Testis (tissue), 3 donors: Measurements from ENCODE around the gene SHC1. TPM values are rescaled to one million over a fixed set of nuclear protein-coding genes. Genes with fewer than 3 reads are reported as not detected.
A peak's percentile ranks its signal among the peaks of the same experiment; 100 is the strongest.
"Not testable (repeated sequence)": the region's sequence is repeated elsewhere in the genome, so short reads cannot be mapped to it uniquely, and the experiment has no call there.

Experiments used
- DNase-seq: peaks from one replicate; pipeline ENCODE4 v3.0.0-alpha.2; 2019
- H3K27ac ChIP-seq, 2 donors: fragments of 200-600 bp; sonication (generic); one replicate each; pipeline ENCODE4 v1.5.1; 2019
- H3K27me3 ChIP-seq: fragments of 200-600 bp; sonication (generic); one replicate; pipeline ENCODE4 v1.5.1; 2019
- H3K36me3 ChIP-seq: fragments of 200-600 bp; sonication (generic); one replicate; pipeline ENCODE4 v1.5.1; 2017; ENCODE audit warnings: low read depth; ENCODE audit errors: missing control alignments
- H3K4me1 ChIP-seq: fragments of 200-600 bp; sonication (generic); one replicate; pipeline ENCODE4 v1.5.1; 2019
- H3K4me3 ChIP-seq, 2 donors: fragments of 200-600 bp; sonication (generic); one replicate each; pipeline ENCODE4 v1.5.1; 2017 to 2019
- H3K9me3 ChIP-seq: fragments of 200-600 bp; sonication (generic); one replicate; pipeline ENCODE4 v1.5.1; 2017
- POLR2A ChIP-seq: fragments of 450-650 bp; IDR thresholded peaks from one replicate; pipeline ENCODE4 v1.6.1; 2017; ENCODE audit warnings: antibody characterized with exemption, mild to moderate bottlenecking, moderate library complexity
- WGBS, 2 donors: methylation state at CpG; one replicate each; pipeline ENCODE4 v1.1.5; 2018; 5-methylcytosine and 5-hydroxymethylcytosine counted together
- intact Hi-C: fragments of 100-400 bp; cut with DNase I; formaldehyde crosslinking; loops from one replicate; pipeline ENCODE4 v1.15.1; 2023; ENCODE audit warnings: low total_unique reads
- polyA plus RNA-seq: library from polyadenylated mRNA; stranded (reverse); fragments of 350-450 nt; fragmentation: Illumina TruSeq; extraction: RNeasy Lipid Tissue Mini Kit (QIAGEN cat#74804); gene quantifications from one replicate; pipeline ENCODE4 v1.2.3, GENCODE V29; 2014; ENCODE audit warnings: low read depth, low replicate concordance; ENCODE audit not compliant: insufficient read depth
- total RNA-seq, 2 donors: library from RNA; depleted of rRNA; stranded (reverse); fragments of >200 nt; gene quantifications; one replicate each; pipeline ENCODE4 v1.2.3, GENCODE V29; 2016
- TF ChIP-seq, protein P1 (sequence below), 3 experiments: fragments of 450-650 bp in 2 of 3; fragments of 200-600 bp in 1 of 3; sonication (generic) in 1 of 3; IDR thresholded peaks; one replicate each; pipeline ENCODE4 v1.5.1; 2016 to 2019; ENCODE audit warnings: antibody characterized with exemption in 3 of 3, mild to moderate bottlenecking in 2 of 3, moderate library complexity in 1 of 3

The SHC1 gene
- total and polyA plus RNA-seq, 3 donors from 2014 or later: 47.9 to 59.3 (median 49.0) TPM

DNA sequence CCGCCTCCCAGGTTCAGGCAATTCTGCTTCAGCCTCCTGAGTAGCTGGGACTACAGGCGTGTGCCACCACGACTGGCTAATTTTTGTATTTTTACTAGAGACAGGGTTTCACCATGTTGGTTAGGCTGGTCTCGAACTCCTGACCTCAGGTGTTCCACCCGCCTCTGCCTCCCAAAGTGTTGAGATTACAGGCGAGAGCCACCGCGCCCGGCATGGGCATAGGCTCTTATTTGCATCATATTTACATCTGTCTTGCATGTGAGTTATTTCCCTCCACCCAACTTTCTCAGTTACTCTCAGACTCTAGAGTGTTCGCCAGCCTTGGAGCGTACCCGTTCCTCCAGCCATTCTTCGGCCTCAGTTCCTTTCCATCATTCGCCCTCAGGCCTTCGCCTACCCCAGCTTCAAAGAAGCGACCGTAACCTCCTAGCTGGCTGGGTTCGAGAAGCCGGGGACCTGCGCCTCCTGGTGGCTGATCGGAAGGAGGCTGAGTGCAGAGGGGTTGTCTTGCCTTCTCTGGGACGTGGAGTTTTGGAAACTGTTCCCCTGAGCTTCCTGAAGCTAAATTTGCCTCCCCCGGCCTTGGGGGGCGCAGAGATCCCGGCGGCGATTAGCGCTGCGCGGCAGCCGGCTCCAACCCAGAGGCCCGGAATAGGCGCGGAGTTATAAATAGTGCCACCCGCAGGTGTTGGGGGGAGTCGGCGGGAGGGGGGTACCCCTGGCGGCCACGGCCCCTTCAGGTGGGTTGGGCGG, 28.4 kb upstream of the SHC1 start:
- H3K9me3 ChIP-seq: no peaks in the 10 kb centered on the region
- intact Hi-C loops: no loop called here
- peak overlapping the region; percentile 98 for H3K27ac ChIP-seq
- no peaks in the 10 kb centered on the region for H3K27me3 ChIP-seq
- no peaks in the 10 kb centered on the region for H3K36me3 ChIP-seq
- WGBS, 2 donors: 10 to 11% methylated on average over 36 to 40 of the region's 40 CpGs
- TF ChIP-seq, protein P1, sequence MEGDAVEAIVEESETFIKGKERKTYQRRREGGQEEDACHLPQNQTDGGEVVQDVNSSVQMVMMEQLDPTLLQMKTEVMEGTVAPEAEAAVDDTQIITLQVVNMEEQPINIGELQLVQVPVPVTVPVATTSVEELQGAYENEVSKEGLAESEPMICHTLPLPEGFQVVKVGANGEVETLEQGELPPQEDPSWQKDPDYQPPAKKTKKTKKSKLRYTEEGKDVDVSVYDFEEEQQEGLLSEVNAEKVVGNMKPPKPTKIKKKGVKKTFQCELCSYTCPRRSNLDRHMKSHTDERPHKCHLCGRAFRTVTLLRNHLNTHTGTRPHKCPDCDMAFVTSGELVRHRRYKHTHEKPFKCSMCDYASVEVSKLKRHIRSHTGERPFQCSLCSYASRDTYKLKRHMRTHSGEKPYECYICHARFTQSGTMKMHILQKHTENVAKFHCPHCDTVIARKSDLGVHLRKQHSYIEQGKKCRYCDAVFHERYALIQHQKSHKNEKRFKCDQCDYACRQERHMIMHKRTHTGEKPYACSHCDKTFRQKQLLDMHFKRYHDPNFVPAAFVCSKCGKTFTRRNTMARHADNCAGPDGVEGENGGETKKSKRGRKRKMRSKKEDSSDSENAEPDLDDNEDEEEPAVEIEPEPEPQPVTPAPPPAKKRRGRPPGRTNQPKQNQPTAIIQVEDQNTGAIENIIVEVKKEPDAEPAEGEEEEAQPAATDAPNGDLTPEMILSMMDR (IDR thresholded peaks at IDR 0.05): peak; percentile 64 to 86 (median 83)
- no peak for TF ChIP-seq POLR2A
- peak; percentile 70 for DNase-seq
- peaks cover 16% of the 10 kb centered on the region for H3K4me1 ChIP-seq
- peak overlapping the region; percentile 77 to 84 for H3K4me3 ChIP-seq

DNA sequence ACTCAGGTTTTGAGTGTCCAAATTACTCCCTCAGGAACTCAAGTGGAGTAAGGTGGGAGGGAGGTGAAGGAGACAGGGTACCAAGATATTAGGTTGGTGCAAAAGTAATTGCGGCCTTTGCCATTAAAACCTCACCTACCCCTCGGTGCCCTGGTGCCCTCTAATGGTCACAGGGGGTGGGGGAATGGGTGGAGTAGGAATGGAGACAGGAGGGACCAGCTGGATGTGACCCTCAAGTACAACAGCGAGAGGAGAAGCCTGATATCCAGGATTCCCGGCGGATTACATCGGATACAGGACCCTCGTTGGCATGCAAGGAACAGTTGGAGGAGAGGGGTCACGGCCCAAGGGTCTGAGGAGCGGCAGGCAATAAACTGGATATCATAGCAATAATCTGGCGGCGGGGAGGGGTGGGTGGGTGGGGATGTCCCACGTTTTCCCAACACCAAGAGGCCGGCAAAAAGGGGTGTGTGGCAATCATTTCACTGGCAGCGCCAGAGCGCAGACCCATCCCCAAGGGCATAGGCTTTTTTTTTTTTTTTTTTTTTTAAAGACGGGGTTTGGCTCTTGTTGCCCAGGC, 27.7 kb upstream of the SHC1 start:
- WGBS, 2 donors: 50 to 70% methylated on average over 16 of the region's 16 CpGs
- no peak overlapping the region for H3K27ac ChIP-seq
- no peak for TF ChIP-seq POLR2A
- TF ChIP-seq, protein P1 (IDR thresholded peaks at IDR 0.05): no peak
- no peak for DNase-seq
- H3K9me3 ChIP-seq: no peaks in the 10 kb centered on the region
- peaks cover 15% of the 10 kb centered on the region for H3K4me1 ChIP-seq
- intact Hi-C loops: no loop called here
- no peaks in the 10 kb centered on the region for H3K36me3 ChIP-seq
- no peak overlapping the region for H3K4me3 ChIP-seq
- H3K27me3 ChIP-seq: no peaks in the 10 kb centered on the region

DNA sequence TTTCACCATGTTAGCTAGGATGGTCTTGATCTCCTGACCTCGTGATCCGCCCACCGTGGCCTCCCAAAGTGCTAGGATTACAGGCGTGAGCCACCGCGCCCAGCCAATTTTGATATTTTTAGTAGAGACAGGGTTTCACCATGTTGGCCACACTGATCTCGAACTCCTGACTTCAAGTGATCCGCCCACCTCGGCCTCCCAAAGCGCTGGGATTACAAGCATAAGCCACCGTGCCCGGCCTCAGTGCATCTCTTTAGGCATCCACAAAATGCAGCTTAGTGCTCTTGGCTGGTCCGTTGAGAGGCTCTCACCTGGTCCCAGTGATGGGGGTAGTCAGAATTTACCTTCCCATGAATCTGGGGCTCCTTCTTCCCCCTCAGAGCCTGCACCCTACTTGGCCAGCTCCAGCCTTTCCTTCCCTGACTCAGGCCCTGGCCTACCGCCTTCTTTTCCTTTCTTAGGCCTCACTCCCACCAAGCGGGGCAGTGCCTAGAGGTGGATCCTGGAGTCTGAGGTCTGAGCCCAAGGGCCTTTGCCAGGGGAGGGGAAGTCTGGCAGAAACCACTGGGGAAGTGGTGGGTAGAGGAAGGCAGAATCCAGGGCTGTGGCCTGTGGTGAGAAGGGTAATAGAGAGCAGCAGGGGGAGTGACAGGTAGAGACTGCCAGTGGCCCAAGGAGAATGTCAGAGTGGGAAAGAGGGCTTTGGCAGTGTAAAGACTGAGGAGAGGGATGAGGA, 26.6 kb upstream of the SHC1 start:
- Histone ChIP-seq H3K9me3 (no peaks in the 10 kb centered on the region), H3K4me3 (no peak overlapping the region), H3K27ac (no peak overlapping the region), H3K4me1 (peaks cover 15% of the 10 kb centered on the region), H3K27me3 (no peaks in the 10 kb centered on the region), H3K36me3 (no peaks in the 10 kb centered on the region)
- intact Hi-C loops: no loop called here
- DNase-seq: no peak
- no peak for TF ChIP-seq POLR2A
- TF ChIP-seq, protein P1 (IDR thresholded peaks at IDR 0.05): no peak
- WGBS, 2 donors: 79 to 87% methylated on average over 15 of the region's 15 CpGs

DNA sequence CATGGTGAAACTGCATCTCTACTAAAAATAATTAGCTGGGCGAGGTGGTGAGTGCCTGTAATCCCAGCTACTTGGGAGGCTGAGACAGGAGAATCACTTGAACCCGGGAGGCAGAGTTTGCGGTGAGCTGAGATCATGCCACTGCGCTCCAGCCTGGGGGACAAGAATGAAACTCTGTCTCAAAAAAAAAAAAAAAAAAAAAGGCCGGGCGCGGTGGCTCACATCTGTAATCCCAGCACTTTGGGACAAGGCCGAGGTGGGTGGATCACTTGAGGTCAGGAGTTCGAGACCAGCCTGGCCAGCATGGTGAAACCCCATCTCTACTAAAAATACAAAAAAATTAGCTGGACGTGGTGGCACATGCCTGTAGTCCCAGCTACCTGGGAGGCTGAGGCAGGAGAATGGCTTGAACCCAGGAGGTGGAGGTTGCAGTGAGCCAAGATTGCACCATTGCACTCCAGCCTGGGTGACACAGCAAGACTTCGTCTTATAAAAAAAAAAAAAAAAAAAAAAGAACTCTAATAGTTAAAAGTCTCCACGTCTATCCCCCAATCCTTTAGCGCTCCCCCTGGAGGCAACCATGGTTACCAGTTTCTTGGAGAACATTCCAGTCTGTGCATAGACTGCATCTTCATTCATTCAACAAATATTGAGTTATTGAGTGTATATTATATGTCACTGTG, 24.9 kb upstream of the SHC1 start:
- peaks cover 15% of the 10 kb centered on the region for H3K4me1 ChIP-seq
- H3K27me3 ChIP-seq, intact Hi-C loops, H3K36me3 ChIP-seq, H3K4me3 ChIP-seq, H3K9me3 ChIP-seq, H3K27ac ChIP-seq: not testable (repeated sequence)
- WGBS, 2 donors: 68 to 71% methylated on average over 13 of the region's 13 CpGs
- peak; percentile 68 for DNase-seq
- TF ChIP-seq, protein P1 (IDR thresholded peaks at IDR 0.05): peak in 2 of 3 experiments; percentile 31 to 34
